Prostate gland (tissue), 2 donors: ENCODE data around the gene OR5B21.

ENCODE experiments used
- POLR2A ChIP-seq: fragments of 450-650 bp; IDR thresholded peaks from one replicate; pipeline ENCODE4 v1.6.1; 2016; ENCODE audit warnings: antibody characterized with exemption, mild to moderate bottlenecking
- TF ChIP-seq, protein P1 (sequence below), 4 experiments: fragments of 200-600 bp in 2 of 4; fragments of 450-650 bp in 2 of 4; sonication (generic) in 2 of 4; IDR thresholded peaks; 1 replicate in 3 of 4; 2 replicates in 1 of 4; pipeline ENCODE4 v1.5.1; 2016 to 2019; ENCODE audit warnings: antibody characterized with exemption in 4 of 4, mild to moderate bottlenecking in 2 of 4, moderate library complexity in 2 of 4

GRCh38 chr11:58503361-58503856, 4.5 kb downstream of the OR5B21 start:
- TF ChIP-seq, protein P1, sequence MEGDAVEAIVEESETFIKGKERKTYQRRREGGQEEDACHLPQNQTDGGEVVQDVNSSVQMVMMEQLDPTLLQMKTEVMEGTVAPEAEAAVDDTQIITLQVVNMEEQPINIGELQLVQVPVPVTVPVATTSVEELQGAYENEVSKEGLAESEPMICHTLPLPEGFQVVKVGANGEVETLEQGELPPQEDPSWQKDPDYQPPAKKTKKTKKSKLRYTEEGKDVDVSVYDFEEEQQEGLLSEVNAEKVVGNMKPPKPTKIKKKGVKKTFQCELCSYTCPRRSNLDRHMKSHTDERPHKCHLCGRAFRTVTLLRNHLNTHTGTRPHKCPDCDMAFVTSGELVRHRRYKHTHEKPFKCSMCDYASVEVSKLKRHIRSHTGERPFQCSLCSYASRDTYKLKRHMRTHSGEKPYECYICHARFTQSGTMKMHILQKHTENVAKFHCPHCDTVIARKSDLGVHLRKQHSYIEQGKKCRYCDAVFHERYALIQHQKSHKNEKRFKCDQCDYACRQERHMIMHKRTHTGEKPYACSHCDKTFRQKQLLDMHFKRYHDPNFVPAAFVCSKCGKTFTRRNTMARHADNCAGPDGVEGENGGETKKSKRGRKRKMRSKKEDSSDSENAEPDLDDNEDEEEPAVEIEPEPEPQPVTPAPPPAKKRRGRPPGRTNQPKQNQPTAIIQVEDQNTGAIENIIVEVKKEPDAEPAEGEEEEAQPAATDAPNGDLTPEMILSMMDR (IDR thresholded peaks at IDR 0.05): no peak
- no peak for TF ChIP-seq POLR2A
